ENCODE results near the gene NEK10.

The NEK10 gene

GRCh38 chr3:27216295-27216855 lies 152.8 kb downstream of the NEK10 start:
- no peaks in the 10 kb centered on the region for H3K4me1 ChIP-seq (ENCODE audit: control insufficient read depth in 1 of 2, insufficient read depth in 1 of 2, low read depth in 1 of 2, low read length in 1 of 2)
- TF ChIP-seq, protein P1, sequence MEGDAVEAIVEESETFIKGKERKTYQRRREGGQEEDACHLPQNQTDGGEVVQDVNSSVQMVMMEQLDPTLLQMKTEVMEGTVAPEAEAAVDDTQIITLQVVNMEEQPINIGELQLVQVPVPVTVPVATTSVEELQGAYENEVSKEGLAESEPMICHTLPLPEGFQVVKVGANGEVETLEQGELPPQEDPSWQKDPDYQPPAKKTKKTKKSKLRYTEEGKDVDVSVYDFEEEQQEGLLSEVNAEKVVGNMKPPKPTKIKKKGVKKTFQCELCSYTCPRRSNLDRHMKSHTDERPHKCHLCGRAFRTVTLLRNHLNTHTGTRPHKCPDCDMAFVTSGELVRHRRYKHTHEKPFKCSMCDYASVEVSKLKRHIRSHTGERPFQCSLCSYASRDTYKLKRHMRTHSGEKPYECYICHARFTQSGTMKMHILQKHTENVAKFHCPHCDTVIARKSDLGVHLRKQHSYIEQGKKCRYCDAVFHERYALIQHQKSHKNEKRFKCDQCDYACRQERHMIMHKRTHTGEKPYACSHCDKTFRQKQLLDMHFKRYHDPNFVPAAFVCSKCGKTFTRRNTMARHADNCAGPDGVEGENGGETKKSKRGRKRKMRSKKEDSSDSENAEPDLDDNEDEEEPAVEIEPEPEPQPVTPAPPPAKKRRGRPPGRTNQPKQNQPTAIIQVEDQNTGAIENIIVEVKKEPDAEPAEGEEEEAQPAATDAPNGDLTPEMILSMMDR (IDR thresholded peaks at IDR 0.05), result no peak
- H3K27me3 ChIP-seq, result no peaks in the 10 kb centered on the region
- no peak overlapping the region for H3K4me3 ChIP-seq (ENCODE audit: low read depth in 1 of 2, low read length in 1 of 2)
- H3K27ac ChIP-seq, result no peak overlapping the region
- H3K36me3 ChIP-seq, result no peaks in the 10 kb centered on the region
- H3K9me3 ChIP-seq, result no peaks in the 10 kb centered on the region

DNA sequence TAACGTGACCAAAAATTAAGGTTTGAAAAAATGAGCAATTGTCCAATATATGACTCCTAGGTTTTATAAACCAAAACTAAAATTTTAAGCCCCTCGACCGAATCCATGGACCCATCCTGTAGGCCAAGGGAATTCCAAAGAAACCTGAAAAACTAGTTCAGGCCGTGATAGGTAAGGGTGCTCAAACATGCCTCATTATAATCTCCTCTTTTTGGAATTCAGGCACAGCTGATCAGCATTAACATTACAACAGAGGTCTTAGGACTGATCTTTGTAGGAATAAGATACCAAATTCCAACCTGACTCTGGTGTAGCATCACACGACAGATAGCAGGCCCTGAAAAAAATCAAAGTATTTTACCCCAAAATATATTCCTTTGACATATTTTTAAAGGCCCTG lies 155.7 kb downstream of the NEK10 start:
- H3K4me3 ChIP-seq (ENCODE audit: low read depth in 1 of 2, low read length in 1 of 2), result no peak overlapping the region
- no peaks in the 10 kb centered on the region for H3K4me1 ChIP-seq (ENCODE audit: control insufficient read depth in 1 of 2, insufficient read depth in 1 of 2, low read depth in 1 of 2, low read length in 1 of 2)
- H3K27ac ChIP-seq, result no peak overlapping the region

DNA sequence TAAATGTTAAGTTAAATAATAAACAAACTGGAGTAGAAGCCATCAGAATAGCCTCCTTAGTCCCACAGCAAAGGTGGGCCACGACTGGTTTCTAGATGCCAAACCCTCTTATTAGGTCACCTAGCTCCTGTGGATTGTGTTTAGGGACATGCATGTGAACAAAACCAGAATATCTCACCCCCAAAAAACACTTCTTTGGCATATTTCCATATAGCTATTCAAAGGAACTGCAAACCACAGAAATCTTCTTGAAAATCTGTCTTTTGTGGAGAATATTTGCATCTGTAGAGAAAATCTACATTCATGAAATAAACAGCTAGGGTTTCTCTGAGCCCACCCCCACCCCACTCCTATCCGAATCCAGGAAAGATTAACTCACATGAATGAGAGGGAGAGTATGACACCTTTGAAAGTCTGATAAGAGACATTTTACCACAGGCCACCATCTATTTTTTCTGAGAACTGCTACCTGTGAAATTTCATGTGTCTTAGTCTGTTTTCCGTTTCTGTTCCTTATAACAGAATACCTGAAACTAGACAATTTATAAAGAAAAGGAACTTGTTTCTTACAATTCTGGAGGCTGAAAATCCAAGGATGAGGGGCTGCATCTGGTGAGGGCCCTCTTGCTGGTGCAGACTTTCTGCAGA lies 159.4 kb downstream of the NEK10 start:
- Histone ChIP-seq H3K9me3 (no peaks in the 10 kb centered on the region), H3K27ac (no peak overlapping the region), H3K4me3 (ENCODE audit: low read depth in 1 of 2, low read length in 1 of 2) (no peak overlapping the region), H3K36me3 (no peaks in the 10 kb centered on the region), H3K27me3 (no peaks in the 10 kb centered on the region), H3K4me1 (ENCODE audit: control insufficient read depth in 1 of 2, insufficient read depth in 1 of 2, low read depth in 1 of 2, low read length in 1 of 2) (no peaks in the 10 kb centered on the region)
- TF ChIP-seq, protein P1 (IDR thresholded peaks at IDR 0.05), result no peak

More for the DNA sequence above, 155.7 kb downstream of the NEK10 start:
- Histone ChIP-seq H3K27me3 (no peaks in the 10 kb centered on the region), H3K9me3 (no peaks in the 10 kb centered on the region), H3K36me3 (no peaks in the 10 kb centered on the region)
- TF ChIP-seq, protein P1 (IDR thresholded peaks at IDR 0.05), result no peak

GRCh38 chr3:27208961-27209616 lies 160.1 kb downstream of the NEK10 start:
- Histone ChIP-seq H3K27me3 (no peaks in the 10 kb centered on the region), H3K36me3 (no peaks in the 10 kb centered on the region)

GRCh38 chr3:27202959-27203358 lies 166.2 kb downstream of the NEK10 start:
- TF ChIP-seq, protein P1 (IDR thresholded peaks at IDR 0.05), result no peak
- Histone ChIP-seq H3K27me3 (no peaks in the 10 kb centered on the region), H3K4me3 (ENCODE audit: low read depth in 1 of 2, low read length in 1 of 2) (no peak overlapping the region), H3K27ac (no peak overlapping the region), H3K4me1 (ENCODE audit: control insufficient read depth in 1 of 2, insufficient read depth in 1 of 2, low read depth in 1 of 2, low read length in 1 of 2) (no peaks in the 10 kb centered on the region), H3K9me3 (no peaks in the 10 kb centered on the region), H3K36me3 (no peaks in the 10 kb centered on the region)

More at GRCh38 chr3:27208961-27209616, 160.1 kb downstream of the NEK10 start:
- H3K9me3 ChIP-seq, result no peaks in the 10 kb centered on the region
- no peak overlapping the region for H3K27ac ChIP-seq
- H3K4me1 ChIP-seq (ENCODE audit: control insufficient read depth in 1 of 2, insufficient read depth in 1 of 2, low read depth in 1 of 2, low read length in 1 of 2), result no peaks in the 10 kb centered on the region
- no peak overlapping the region for H3K4me3 ChIP-seq (ENCODE audit: low read depth in 1 of 2, low read length in 1 of 2)
- TF ChIP-seq, protein P1 (IDR thresholded peaks at IDR 0.05), result no peak
